Fibroblast of skin of scalp (primary cell): ENCODE results near the gene SREBF2.
"Not testable (repeated sequence)": the region's sequence is repeated elsewhere in the genome, so short reads cannot be mapped to it uniquely, and the experiment has no call there.

Experiments
- DNase-seq: peaks from one replicate; pipeline ENCODE4 v3.0.0-alpha.2; 2013

The SREBF2 gene

DNA sequence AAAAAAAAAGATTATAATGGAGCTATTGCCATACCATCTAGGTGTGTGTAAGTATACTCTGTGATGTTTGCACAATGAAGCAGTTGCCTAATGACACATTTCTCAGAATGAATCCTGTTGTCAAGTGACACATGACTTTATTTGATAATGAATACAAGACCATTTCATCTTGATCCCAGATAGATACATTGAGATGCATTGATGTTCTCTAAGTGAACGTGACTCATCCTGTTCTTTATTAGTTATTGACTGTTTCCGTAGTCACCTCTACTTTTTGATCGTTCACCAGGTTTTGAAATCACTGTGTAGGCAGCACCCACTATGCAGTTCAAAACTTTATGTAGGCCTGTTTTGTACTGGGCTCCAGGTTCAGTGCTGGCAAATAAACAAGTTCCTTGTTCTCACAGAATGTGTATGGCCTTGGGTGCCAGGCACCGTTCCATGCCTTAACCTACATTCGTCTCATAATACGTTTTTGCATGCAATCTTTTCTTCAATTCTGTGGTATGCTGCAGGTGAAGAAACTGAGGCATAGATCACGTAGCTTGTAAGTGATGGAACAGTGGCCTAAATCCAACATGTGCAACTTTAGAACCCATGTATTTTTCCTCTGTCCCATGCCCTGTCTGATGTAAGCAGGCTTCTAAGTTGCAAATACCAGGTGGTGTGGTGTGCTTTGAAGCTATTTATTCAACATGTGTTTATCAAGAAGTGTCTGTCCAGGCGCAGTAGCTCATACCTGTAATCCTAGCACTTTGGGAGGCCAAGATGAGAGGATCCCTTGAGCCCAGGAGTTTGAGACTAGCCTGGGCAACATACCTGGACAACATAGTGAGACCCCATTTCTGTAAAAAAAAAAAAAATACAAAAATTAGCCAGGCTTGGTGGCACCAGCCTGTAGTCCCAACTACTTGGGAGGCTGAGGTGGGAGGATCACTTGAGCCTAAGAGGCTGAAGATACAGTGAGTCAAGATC, 10.4 kb downstream of the SREBF2 start:
- DNase-seq: no peak

- DNase-seq: no peak
Measured at GRCh38 chr22:41844036-41844435, 11.1 kb downstream of the SREBF2 start.

GRCh38 chr22:41844513-41844912, 11.6 kb downstream of the SREBF2 start:
- no peak for DNase-seq

DNA sequence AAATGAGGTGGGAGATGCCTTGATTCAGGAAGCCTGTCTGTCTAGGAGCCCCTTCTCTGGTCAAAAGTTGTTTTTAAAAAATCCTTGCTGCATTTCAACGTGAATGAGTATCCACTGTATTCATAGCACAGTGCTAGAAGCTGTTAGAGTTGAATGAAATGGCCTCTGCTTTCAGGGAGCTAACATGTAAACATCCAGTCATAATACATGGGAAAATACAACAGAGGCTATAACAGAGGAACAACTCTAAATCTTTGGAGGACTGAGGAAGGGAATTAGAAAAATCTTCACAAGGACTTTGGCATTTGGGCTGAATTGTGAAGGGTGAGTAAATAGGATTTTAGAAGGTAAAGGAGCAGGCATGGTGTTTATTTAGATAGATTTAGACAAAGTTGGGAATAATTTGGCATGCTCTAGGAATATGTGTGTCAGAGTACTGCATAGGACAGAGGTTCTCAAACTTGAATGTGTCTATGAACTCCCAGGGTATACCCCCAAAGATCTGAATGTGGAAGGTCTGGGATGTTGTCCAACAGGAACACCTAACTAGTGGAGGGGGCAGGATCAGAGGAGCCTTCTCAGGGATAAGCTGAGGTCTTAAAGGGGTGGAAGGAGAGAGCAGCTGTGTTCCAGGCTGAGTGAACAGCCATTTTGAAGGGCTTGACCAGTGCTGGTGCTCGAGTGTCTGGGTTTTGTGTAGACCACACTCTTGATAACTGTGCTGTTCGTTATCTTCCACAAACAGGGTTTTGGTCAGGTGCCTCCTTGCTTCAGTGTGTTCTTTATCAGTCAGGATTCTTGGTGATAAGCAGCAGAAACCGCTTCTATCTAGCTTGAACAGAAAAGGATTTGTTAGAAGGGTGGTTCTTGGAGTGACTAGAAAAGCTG, 12.7 kb downstream of the SREBF2 start:
- DNase-seq: no peak

DNA sequence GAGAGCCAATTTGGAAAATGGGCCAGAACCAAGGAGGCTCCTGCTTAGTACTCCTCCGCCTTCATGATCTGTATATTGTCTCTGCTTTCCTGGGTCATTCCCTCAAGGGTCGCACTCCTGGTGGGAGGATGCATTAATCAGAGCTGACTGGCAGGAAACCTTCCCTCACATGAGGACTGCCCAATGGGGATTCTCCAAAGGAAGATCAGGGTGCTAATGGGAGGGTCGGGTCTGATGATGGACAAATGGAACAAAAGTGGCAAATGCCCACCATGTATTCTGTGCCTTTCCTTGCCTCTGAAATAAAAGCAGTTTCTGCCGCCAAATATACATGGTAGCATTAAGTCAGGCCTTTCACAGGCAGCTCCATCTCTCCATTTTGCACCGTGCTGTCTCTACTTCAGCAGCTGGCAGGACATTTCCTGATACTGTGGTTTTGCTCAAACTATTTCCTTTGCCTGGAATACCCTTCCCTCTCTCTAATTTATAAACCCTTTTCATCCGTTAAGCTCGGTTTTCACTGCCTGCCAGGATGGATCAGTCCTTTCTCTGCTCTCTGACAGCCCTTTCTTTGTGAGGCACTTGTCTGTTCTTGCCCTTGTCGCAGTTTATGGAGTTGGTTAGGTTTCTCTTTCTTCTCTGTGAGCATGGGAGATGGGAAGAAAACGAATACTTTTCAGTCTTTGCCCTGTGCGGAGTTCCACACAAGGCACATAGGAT, 13.5 kb downstream of the SREBF2 start:
- DNase-seq: no peak

DNA sequence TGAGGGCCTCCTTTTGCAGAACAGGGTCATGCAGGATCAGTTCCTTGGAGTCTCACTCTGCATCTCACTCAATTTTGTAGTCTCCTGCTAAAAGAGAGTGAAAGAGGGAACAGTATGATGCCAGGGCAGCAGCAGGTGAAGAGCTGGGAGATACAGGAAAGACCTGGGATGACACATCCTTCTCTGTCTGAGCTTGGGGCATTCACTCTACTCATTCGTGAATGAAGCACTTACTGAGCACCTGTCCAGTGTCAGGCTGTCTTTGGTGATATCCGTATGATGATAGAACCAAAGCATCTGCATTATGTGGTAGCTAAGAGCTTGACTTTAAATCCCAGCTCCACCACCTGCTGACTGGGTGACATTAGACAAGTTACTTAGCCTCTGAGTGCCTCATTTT, 14.4 kb downstream of the SREBF2 start:
- DNase-seq: no peak

GRCh38 chr22:41848468-41848867, 15.6 kb downstream of the SREBF2 start:
- DNase-seq: no peak

DNA sequence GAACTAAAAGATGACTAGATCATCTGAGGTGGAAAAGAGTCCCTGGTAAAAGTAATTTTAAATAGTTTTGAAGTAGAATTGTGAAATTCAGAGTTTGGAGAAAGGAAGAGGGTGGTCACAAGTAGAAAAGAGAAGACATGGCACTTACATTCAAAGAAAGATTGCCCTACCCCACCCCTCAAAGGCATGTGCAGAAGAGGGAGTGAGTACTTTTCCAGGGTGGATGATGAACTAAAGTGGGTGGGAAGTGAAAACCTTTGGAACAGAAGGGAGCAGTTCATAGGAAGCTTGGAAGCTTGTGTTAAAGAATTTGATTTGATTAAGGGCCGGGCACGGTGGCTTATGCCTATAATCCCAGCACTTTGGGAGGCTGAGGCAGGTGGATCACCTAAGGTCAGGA, 23.6 kb downstream of the SREBF2 start:
- DNase-seq: no peak

DNA sequence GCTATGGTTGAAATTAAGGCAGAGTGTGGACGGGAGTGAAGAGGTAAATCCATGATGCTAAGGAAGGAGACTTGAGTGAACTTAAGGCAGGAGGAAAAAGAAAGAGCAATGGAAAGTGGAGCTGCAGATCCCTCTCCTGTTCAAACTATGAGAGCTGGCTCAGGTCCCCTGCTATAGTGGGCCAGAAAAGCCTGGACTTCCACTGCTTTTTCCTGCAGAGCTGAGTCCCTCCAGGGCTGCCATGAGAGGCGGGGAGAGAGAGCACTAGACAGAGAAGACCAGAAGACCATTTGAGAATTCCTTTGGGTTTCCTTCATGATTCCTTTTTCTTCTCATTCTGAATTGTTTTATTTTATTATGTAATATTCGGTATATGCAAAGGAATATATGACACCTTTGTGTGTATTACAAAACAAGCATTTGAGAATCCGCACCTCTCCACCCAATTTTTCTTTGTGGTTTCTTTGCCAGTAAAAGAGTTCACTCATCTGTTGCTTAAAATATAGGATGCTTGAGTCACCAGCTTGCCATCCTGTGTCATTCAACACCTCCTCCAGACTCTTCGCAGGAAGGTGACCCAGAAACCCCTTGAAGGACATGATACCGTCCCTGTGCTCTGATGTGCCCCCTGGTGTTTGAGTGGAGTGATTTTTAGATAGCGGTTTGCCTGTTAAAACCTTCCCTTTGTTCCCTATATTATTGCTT, 24.4 kb downstream of the SREBF2 start:
- DNase-seq: peak; percentile 57

GRCh38 chr22:41857860-41858199, 24.9 kb downstream of the SREBF2 start:
- no peak for DNase-seq

GRCh38 chr22:41862160-41862529, 29.2 kb downstream of the SREBF2 start:
- no peak for DNase-seq

- no peak for DNase-seq
Measured at GRCh38 chr22:41862530-41863266, 29.8 kb downstream of the SREBF2 start.

- no peak for DNase-seq
Measured at GRCh38 chr22:41863472-41863871, 30.6 kb downstream of the SREBF2 start.

GRCh38 chr22:41868556-41868955, 35.7 kb downstream of the SREBF2 start:
- DNase-seq: no peak

DNA sequence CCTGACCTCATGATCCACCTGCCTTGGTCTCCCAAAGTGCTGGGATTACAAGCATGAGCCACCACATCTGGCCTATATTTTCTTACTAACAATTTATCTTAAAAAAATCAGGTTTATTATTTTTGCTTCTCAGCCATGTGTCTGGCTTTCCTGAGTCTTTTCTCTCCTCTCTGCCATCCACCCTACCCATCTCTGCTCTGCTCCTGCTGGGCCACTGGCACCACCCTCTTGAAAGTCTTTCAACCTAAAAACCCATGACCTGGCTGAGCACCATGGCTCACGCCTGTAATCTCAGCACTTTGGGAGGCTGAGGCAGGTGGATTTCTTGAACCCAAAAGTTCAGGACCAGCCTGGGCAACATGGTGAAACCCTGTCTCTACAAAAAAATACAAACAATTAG, 37.2 kb downstream of the SREBF2 start:
- not testable (repeated sequence) for DNase-seq

GRCh38 chr22:41870786-41871185, 37.9 kb downstream of the SREBF2 start:
- DNase-seq: no peak

- no peak for DNase-seq
Measured at GRCh38 chr22:41873391-41873790, 40.5 kb downstream of the SREBF2 start.

DNA sequence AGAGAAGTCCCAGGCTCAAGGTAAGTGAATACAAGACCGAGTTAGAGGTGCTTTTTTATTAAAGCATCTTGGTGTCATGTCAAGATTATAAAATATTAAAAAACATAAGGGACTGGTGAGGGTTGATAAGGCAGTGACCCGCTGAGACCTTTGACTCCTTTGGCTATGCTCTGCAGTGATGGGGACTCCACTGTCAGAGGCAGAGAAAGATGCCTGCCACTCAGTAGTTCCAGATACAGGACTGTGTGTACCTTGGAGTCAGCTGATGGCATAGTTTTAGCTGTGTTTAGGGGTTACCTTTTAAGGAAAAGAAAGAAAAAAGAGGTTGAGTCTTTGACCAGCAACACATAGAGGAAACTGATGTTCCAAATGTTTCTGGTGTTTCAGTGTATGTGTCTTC, 41.2 kb downstream of the SREBF2 start:
- DNase-seq: no peak

- DNase-seq: no peak
Measured at GRCh38 chr22:41875531-41876270, 42.8 kb downstream of the SREBF2 start.

DNA sequence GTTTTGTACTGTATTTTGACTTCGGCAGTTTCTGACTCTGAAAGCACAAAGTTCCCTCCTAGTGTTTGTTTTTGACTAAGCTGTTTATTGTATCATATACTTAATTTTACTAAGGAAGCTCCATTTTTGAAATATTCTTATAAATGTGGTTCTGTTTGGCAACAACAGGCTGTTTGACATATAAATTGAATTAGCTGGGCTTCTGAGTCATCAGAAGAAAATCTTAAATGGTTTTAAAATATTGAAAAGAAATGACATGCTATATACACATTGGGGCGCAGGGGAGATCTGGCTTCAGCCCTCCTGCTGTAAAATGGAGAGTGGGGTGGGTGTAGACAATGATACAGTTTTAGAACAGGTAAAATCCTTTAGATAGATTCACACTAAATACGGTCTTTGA, 43.4 kb downstream of the SREBF2 start:
- peak; percentile 32 for DNase-seq

- DNase-seq: no peak
Measured at GRCh38 chr22:41876675-41877074, 43.8 kb downstream of the SREBF2 start.
